Measurements from ENCODE around the gene SPACA9. TPM values are rescaled to one million over a fixed set of nuclear protein-coding genes. Genes with fewer than 3 reads are reported as not detected.

The SPACA9 gene
- total and polyA plus RNA-seq, 2 experiments from 2014 or later = 1.1 to 1.5 TPM

DNA sequence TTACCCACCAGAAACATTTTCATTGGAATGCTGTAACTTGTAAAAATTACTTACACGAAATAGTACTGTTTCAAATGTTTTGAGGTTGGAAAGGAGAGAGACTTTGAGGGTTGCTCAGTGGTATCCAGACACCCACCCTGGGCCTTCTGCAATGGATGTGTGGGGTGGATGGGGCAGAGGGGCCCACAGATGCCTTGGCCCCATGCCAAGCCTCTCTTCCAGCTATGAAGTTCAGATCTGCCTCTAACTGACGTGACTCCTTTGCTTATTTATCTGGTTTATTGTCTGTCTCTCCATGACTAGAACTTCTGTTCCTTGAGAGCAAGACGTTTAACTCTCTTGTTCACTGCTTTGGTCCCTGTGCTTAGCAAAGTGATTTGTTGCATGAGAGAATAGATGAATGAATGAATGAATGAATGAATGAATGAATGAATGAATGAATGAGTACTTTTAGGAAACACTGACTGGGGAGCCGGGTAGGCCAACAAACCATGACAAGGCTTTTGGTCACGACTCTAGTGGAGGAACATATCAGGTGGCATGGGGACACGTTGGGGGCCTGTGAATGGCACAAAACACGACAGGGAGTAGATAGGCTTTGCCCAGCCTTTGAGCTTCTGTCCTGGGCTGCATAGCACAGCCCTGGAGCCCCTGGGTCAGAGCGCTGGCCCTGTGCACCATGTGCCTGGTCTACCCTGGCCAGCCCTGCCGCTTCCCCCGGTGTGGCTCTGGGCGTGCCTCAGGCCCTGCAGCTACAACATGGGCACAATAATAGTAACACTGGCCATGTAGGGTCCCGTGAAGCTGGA, 32.4 kb upstream of the SPACA9 start:
- Histone ChIP-seq H3K4me2 (no peak overlapping the region), H3K79me2 (replicated peaks; ENCODE audit: insufficient read depth) (no peaks in the 10 kb centered on the region), H3K36me3 (ENCODE audit: insufficient read depth) (no peaks in the 10 kb centered on the region), H3K27ac (ENCODE audit: low read depth) (no peak overlapping the region), H3K9me2 (ENCODE audit: insufficient read depth) (no peaks in the 10 kb centered on the region), H3K4me3 (no peak overlapping the region), H3K27me3 (ENCODE audit: insufficient read depth) (no peaks in the 10 kb centered on the region), H2AFZ (no peak overlapping the region), H3F3A (replicated peaks; ENCODE audit: low read depth) (no peaks in the 10 kb centered on the region), H3K4me1 (ENCODE audit: insufficient read depth) (peaks cover 6% of the 10 kb centered on the region; the same call in 1 of the 2 replicates), H4K20me1 (replicated peaks; ENCODE audit: insufficient read depth) (no peaks in the 10 kb centered on the region)
- no peak for ATAC-seq
- Mint-ChIP-seq H3K4me3 (no peak overlapping the region; the same call in 2 of the 3 replicates), H3K36me3 (ENCODE audit: low read depth) (no peaks in the 10 kb centered on the region), H3K4me1 (peaks cover 19% of the 10 kb centered on the region), H3K27ac (no peak overlapping the region), H3K27me3 (ENCODE audit: insufficient read depth, low read depth, poor library complexity) (peaks cover 12% of the 10 kb centered on the region), H3K9me3 (no peaks in the 10 kb centered on the region)
- TF ChIP-seq ETS1 (IDR thresholded peaks at IDR 0.05) (no peak), ZNF462 (CRISPR knock-in tag; IDR thresholded peaks at IDR 0.05) (no peak), STAT1 (IDR thresholded peaks at IDR 0.05; ENCODE audit: unreplicated experiment) (no peak), REST (IDR thresholded peaks at IDR 0.05; ENCODE audit: unreplicated experiment) (no peak)
- DNase-seq (ENCODE audit: low spot score) = no peak

Measured in GM23338 (cell line).